Measurements from ENCODE around the gene ACSS1. TPM values are rescaled to one million over a fixed set of nuclear protein-coding genes. Genes with fewer than 3 reads are reported as not detected.
A peak's percentile ranks its signal among the peaks of the same experiment; 100 is the strongest.

Gene ACSS1
- total RNA-seq, 2 donors from 2014 or later: 25.6 to 26.4 TPM

GRCh38 chr20:24996449-24997377 lies 61.2 kb downstream of the ACSS1 start:
- H3K4me3 ChIP-seq: no peak overlapping the region
- H3K27ac ChIP-seq: peak overlapping the region; percentile 71 to 95
- no peaks in the 10 kb centered on the region for H3K36me3 ChIP-seq
- no peaks in the 10 kb centered on the region for H3K9me3 ChIP-seq
- no peaks in the 10 kb centered on the region for H3K27me3 ChIP-seq
- peak; percentile 54 for DNase-seq (ENCODE audit: low spot score)
- no peak for TF ChIP-seq CTCF (IDR thresholded peaks at IDR 0.05)
- peaks cover 0 to 55% of the 10 kb centered on the region in 2 donors for H3K4me1 ChIP-seq

- TF ChIP-seq CTCF (IDR thresholded peaks at IDR 0.05): no peak
- Histone ChIP-seq H3K27ac (peak overlapping the region; percentile 71 to 95), H3K4me3 (no peak overlapping the region), H3K4me1 (peaks cover 0 to 62% of the 10 kb centered on the region in 2 donors), H3K36me3 (no peaks in the 10 kb centered on the region), H3K9me3 (no peaks in the 10 kb centered on the region), H3K27me3 (no peaks in the 10 kb centered on the region)
- DNase-seq (ENCODE audit: low spot score): peak; percentile 54
Measured at GRCh38 chr20:24995741-24996448, 62.0 kb downstream of the ACSS1 start.

- TF ChIP-seq CTCF (IDR thresholded peaks at IDR 0.05): peak; percentile 71 to 94
- peak overlapping the region; percentile 71 to 95 for H3K27ac ChIP-seq
- no peaks in the 10 kb centered on the region for H3K9me3 ChIP-seq
- no peaks in the 10 kb centered on the region for H3K27me3 ChIP-seq
- peak; percentile 84 for DNase-seq (ENCODE audit: low spot score)
- H3K36me3 ChIP-seq: no peaks in the 10 kb centered on the region
- peaks cover 0 to 52% of the 10 kb centered on the region in 2 donors for H3K4me1 ChIP-seq
- H3K4me3 ChIP-seq: peak overlapping the region in 1 of 2 donors; percentile 27
Measured at GRCh38 chr20:24994470-24995368, 63.2 kb downstream of the ACSS1 start.

GRCh38 chr20:24994186-24994465 lies 63.8 kb downstream of the ACSS1 start:
- H3K4me1 ChIP-seq: peaks cover 0 to 46% of the 10 kb centered on the region in 2 donors
- TF ChIP-seq CTCF (IDR thresholded peaks at IDR 0.05): no peak

GRCh38 chr20:24993337-24994185 lies 64.4 kb downstream of the ACSS1 start:
- peak in 1 of 2 donors; percentile 69 for TF ChIP-seq CTCF (IDR thresholded peaks at IDR 0.05)
- peak; percentile 54 for DNase-seq (ENCODE audit: low spot score)
- peaks cover 0 to 42% of the 10 kb centered on the region in 2 donors for H3K4me1 ChIP-seq

More at GRCh38 chr20:24994186-24994465, 63.8 kb downstream of the ACSS1 start:
- Histone ChIP-seq H3K36me3 (no peaks in the 10 kb centered on the region), H3K4me3 (no peak overlapping the region), H3K9me3 (no peaks in the 10 kb centered on the region), H3K27me3 (no peaks in the 10 kb centered on the region), H3K27ac (peak overlapping the region; percentile 95 to 97)
- DNase-seq (ENCODE audit: low spot score): no peak

More at GRCh38 chr20:24993337-24994185, 64.4 kb downstream of the ACSS1 start:
- Histone ChIP-seq H3K27ac (peak overlapping the region; percentile 95 to 97), H3K9me3 (no peaks in the 10 kb centered on the region), H3K4me3 (peak overlapping the region; percentile 74 to 83), H3K27me3 (no peaks in the 10 kb centered on the region), H3K36me3 (no peaks in the 10 kb centered on the region)

Data from right atrium auricular region (tissue), 2 donors.